ENCODE measurements around the gene ZNRF1.

- TF ChIP-seq EP300 (IDR thresholded peaks at IDR 0.05; ENCODE audit: low read depth): no peak
- TF ChIP-seq CTCF (IDR thresholded peaks at IDR 0.05): no peak
- no peak for TF ChIP-seq POLR2A (IDR thresholded peaks at IDR 0.05)
Measured at GRCh38 chr16:75107505-75107904, 108.7 kb downstream of the ZNRF1 start.
